Left ventricle myocardium inferior (tissue), 1 donor: ENCODE data around the gene RPRD1B. TPM values are rescaled to one million over a fixed set of nuclear protein-coding genes. Genes with fewer than 3 reads are reported as not detected.
A peak's percentile ranks its signal among the peaks of the same experiment; 100 is the strongest.

Experiments used
- DNase-seq: peaks from one replicate; pipeline ENCODE4 v3.0.0-alpha.2; 2020
- H3K27ac ChIP-seq: fragments of 200-600 bp; replicated peaks from 2 replicates; pipeline ENCODE4 v1.8.0; 2021
- H3K27me3 ChIP-seq: fragments of 200-600 bp; 2 replicates; pipeline ENCODE4 v1.8.0; 2021; ENCODE audit warnings: low read depth
- H3K36me3 ChIP-seq: fragments of 200-600 bp; 2 replicates; pipeline ENCODE4 v1.8.0; 2021
- H3K4me1 ChIP-seq: fragments of 200-600 bp; 2 replicates; pipeline ENCODE4 v1.8.0; 2021
- H3K4me3 ChIP-seq: fragments of 200-600 bp; 2 replicates; pipeline ENCODE4 v1.8.0; 2021; ENCODE audit warnings: mild to moderate bottlenecking, moderate library complexity
- H3K9me3 ChIP-seq: fragments of 200-600 bp; replicated peaks from 2 replicates; pipeline ENCODE4 v1.8.0; 2021
- CTCF ChIP-seq: fragments of 200-600 bp; IDR thresholded peaks from 2 replicates; pipeline ENCODE4 v1.8.0; 2021; ENCODE audit warnings: antibody characterized with exemption, mild to moderate bottlenecking, borderline replicate concordance
- intact Hi-C: fragments of 100-400 bp; cut with micrococcal nuclease; formaldehyde crosslinking; loops from one replicate; pipeline ENCODE4 v1.11.0; 2022
- total RNA-seq: library from RNA; stranded (reverse); fragmentation: NEBNext Ultra II Directional; extraction: Animal tissue kit (Norgen Biotek cat#: 25700); gene quantifications from one replicate; pipeline ENCODE4 v1.2.1, GENCODE V29; 2021
- donor health status: DM: no; HTN: yes; CAD: no; lungs with severe emphysema.

RPRD1B gene
- total RNA-seq, 1 donor from 2014 or later = 58.9 TPM

- H3K4me1 ChIP-seq = peaks cover 77% of the 10 kb centered on the region
- DNase-seq = no peak
- H3K36me3 ChIP-seq = peaks cover 4% of the 10 kb centered on the region
- peaks cover 4% of the 10 kb centered on the region for H3K9me3 ChIP-seq
- no peaks in the 10 kb centered on the region for H3K27me3 ChIP-seq
- H3K4me3 ChIP-seq = peak overlapping the region; percentile 97
- no peak for TF ChIP-seq CTCF
- H3K27ac ChIP-seq = peak overlapping the region; percentile 98
- intact Hi-C loops = no loop called here
Measured at GRCh38 chr20:38034108-38034649, 633 bp downstream of the RPRD1B start.

GRCh38 chr20:38034961-38035360, 1.4 kb downstream of the RPRD1B start:
- no peaks in the 10 kb centered on the region for H3K9me3 ChIP-seq
- peak overlapping the region; percentile 98 for H3K27ac ChIP-seq
- H3K36me3 ChIP-seq = peaks cover 12% of the 10 kb centered on the region
- H3K27me3 ChIP-seq = no peaks in the 10 kb centered on the region
- H3K4me1 ChIP-seq = peaks cover 77% of the 10 kb centered on the region
- no peak for DNase-seq
- TF ChIP-seq CTCF = no peak
- intact Hi-C loops = no loop called here
- peak overlapping the region; percentile 97 for H3K4me3 ChIP-seq

- Histone ChIP-seq H3K27me3 (no peaks in the 10 kb centered on the region), H3K4me3 (peak overlapping the region; percentile 7), H3K36me3 (peaks cover 26% of the 10 kb centered on the region), H3K4me1 (peaks cover 72% of the 10 kb centered on the region), H3K9me3 (no peaks in the 10 kb centered on the region), H3K27ac (no peak overlapping the region)
- DNase-seq = no peak
- intact Hi-C loops = no loop called here
- no peak for TF ChIP-seq CTCF
Measured at GRCh38 chr20:38036366-38036765, 2.8 kb downstream of the RPRD1B start.

- Histone ChIP-seq H3K4me1 (peaks cover 37% of the 10 kb centered on the region), H3K4me3 (no peak overlapping the region), H3K27me3 (no peaks in the 10 kb centered on the region), H3K27ac (no peak overlapping the region), H3K9me3 (no peaks in the 10 kb centered on the region), H3K36me3 (peaks cover 60% of the 10 kb centered on the region)
- intact Hi-C loops = no loop called here
- DNase-seq = no peak
- TF ChIP-seq CTCF = no peak
Measured at GRCh38 chr20:38040276-38040675, 6.7 kb downstream of the RPRD1B start.

GRCh38 chr20:38043512-38044300, 10.2 kb downstream of the RPRD1B start:
- Histone ChIP-seq H3K4me1 (peaks cover 36% of the 10 kb centered on the region), H3K4me3 (no peak overlapping the region), H3K9me3 (no peaks in the 10 kb centered on the region), H3K36me3 (peaks cover 67% of the 10 kb centered on the region), H3K27ac (no peak overlapping the region), H3K27me3 (no peaks in the 10 kb centered on the region)
- TF ChIP-seq CTCF = no peak
- intact Hi-C loops = no loop called here
- no peak for DNase-seq
